SK-N-SH (cell line): ENCODE results near the gene DNAJC17.

Experiments used
- MAX ChIP-seq: IDR thresholded peaks from 2 replicates; pipeline ENCODE4 v1.4.0; 2012; ENCODE audit warnings: low read depth
- YY1 ChIP-seq: IDR thresholded peaks from 2 replicates; pipeline ENCODE4 v1.4.0; 2012; ENCODE audit warnings: low read depth, mild to moderate bottlenecking

GRCh38 chr15:40787344-40787841, 19.9 kb downstream of the DNAJC17 start:
- no peak for TF ChIP-seq YY1
- 0 out of 2 replicates have a peak, but pooled peaks have one; percentile 26 for TF ChIP-seq MAX
